ENCODE results near the gene FGB.

DNA sequence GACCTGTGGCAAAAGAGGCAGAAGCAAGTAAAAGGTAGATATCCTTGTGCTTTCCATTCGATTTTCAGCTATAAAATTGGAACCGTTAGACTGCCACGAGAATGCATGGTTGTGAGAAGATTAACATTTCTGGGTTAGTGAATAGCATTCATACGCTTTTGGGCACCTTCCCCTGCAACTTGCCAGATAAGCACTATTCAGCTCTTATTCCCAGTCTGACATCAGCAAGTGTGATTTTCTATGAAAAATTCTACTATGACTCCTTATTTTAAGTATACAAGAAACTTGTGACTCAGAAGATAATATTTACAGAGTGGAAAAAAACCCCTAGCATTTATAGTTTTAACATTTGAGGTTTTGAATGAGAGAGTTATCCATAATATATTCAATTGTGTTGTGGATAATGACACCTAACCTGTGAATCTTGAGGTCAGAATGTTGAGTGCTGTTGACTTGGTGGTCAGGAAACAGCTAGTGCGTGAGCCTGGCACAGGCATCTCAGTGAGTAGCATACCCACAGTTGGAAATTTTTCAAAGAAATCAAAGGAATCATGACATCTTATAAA is 3.9 kb downstream of the FGB start:
- TF ChIP-seq, protein P1, sequence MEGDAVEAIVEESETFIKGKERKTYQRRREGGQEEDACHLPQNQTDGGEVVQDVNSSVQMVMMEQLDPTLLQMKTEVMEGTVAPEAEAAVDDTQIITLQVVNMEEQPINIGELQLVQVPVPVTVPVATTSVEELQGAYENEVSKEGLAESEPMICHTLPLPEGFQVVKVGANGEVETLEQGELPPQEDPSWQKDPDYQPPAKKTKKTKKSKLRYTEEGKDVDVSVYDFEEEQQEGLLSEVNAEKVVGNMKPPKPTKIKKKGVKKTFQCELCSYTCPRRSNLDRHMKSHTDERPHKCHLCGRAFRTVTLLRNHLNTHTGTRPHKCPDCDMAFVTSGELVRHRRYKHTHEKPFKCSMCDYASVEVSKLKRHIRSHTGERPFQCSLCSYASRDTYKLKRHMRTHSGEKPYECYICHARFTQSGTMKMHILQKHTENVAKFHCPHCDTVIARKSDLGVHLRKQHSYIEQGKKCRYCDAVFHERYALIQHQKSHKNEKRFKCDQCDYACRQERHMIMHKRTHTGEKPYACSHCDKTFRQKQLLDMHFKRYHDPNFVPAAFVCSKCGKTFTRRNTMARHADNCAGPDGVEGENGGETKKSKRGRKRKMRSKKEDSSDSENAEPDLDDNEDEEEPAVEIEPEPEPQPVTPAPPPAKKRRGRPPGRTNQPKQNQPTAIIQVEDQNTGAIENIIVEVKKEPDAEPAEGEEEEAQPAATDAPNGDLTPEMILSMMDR (IDR thresholded peaks at IDR 0.05) = no peak
- TF ChIP-seq POLR2A (IDR thresholded peaks at IDR 0.05) = no peak

Data from thyroid gland (tissue), 4 donors.